WTC11 (cell line): ENCODE results near the gene NDUFAF4. TPM values are rescaled to one million over a fixed set of nuclear protein-coding genes. Genes with fewer than 3 reads are reported as not detected.

Experiments used
- ATAC-seq: fragments of 200-7000 bp; cut with Tn5 transposase; 2 replicates; pipeline ENCODE4 v1.10.0; 2021; ENCODE audit warnings: mild to moderate bottlenecking, moderate library complexity
- CTCF ChIA-PET: fragments of 300-600 bp; sonication (Branson Sonifier 250); formaldehyde crosslinking; loops from one replicate; lab custom pipeline; 2021; ENCODE audit warnings: antibody characterized with exemption; lab: Charles Lee
- POLR2A ChIA-PET: fragments of 350-600 bp; sonication (Branson Sonifier 250); formaldehyde crosslinking; loops from one replicate; lab custom pipeline; 2021; ENCODE audit warnings: antibody characterized with exemption; lab: Charles Lee
- DNase-seq: peaks from one replicate; pipeline ENCODE4 v3.0.0; 2021; ENCODE audit warnings: low spot score
- H3K27ac Mint-ChIP-seq: 2 replicates; pipeline ENCODE4 v1.8.0; 2021; ENCODE audit warnings: mixed read lengths
- H3K27me3 Mint-ChIP-seq: 2 replicates; pipeline ENCODE4 v1.8.0; 2021; ENCODE audit warnings: low read depth, mild to moderate bottlenecking, moderate library complexity, mixed read lengths
- H3K36me3 Mint-ChIP-seq: 2 replicates; pipeline ENCODE4 v1.8.0; 2021; ENCODE audit warnings: mixed read lengths
- H3K4me1 Mint-ChIP-seq: 2 replicates; pipeline ENCODE4 v1.8.0; 2022; ENCODE audit warnings: mixed read lengths
- H3K4me3 Mint-ChIP-seq: 2 replicates; pipeline ENCODE4 v1.8.0; 2021; ENCODE audit warnings: mild to moderate bottlenecking, moderate library complexity, mixed read lengths
- H3K9me3 Mint-ChIP-seq: 2 replicates; pipeline ENCODE4 v1.8.0; 2021; ENCODE audit warnings: mixed read lengths
- CREB1 ChIP-seq: sonication (generic); formaldehyde crosslinking; IDR thresholded peaks from 2 replicates; pipeline ENCODE4 v1.8.0; 2023; ENCODE audit warnings: mild to moderate bottlenecking, missing genetic modification reagents
- CREM ChIP-seq: sonication (generic); formaldehyde crosslinking; IDR thresholded peaks from 2 replicates; pipeline ENCODE4 v1.8.1; 2022; ENCODE audit warnings: mild to moderate bottlenecking, missing genetic modification reagents, moderate library complexity
- ESRRA ChIP-seq: sonication (generic); formaldehyde crosslinking; IDR thresholded peaks from 2 replicates; pipeline ENCODE4 v1.8.1; 2022; ENCODE audit warnings: mild to moderate bottlenecking, missing genetic modification reagents, borderline replicate concordance
- FOXP1 ChIP-seq: sonication (generic); formaldehyde crosslinking; IDR thresholded peaks from 2 replicates; pipeline ENCODE4 v1.8.0; 2022; ENCODE audit warnings: missing genetic modification reagents, mild to moderate bottlenecking, moderate library complexity, borderline replicate concordance
- GABPB1 ChIP-seq: sonication (generic); formaldehyde crosslinking; IDR thresholded peaks from 2 replicates; pipeline ENCODE4 v1.8.1; 2023; ENCODE audit warnings: mild to moderate bottlenecking, missing genetic modification reagents
- IRF2 ChIP-seq: sonication (generic); formaldehyde crosslinking; IDR thresholded peaks from 2 replicates; pipeline ENCODE4 v1.8.0; 2022; ENCODE audit warnings: low read depth, missing genetic modification reagents, borderline replicate concordance
- KAT7 ChIP-seq: sonication (generic); formaldehyde crosslinking; IDR thresholded peaks from 2 replicates; pipeline ENCODE4 v1.8.1; 2023; ENCODE audit warnings: missing genetic modification reagents, mild to moderate bottlenecking, borderline replicate concordance
- MYBL2 ChIP-seq: sonication (generic); formaldehyde crosslinking; IDR thresholded peaks from 2 replicates; pipeline ENCODE4 v1.8.1; 2023; ENCODE audit warnings: mild to moderate bottlenecking, moderate library complexity, missing genetic modification reagents
- NR3C1 ChIP-seq: sonication (generic); formaldehyde crosslinking; conservative IDR thresholded peaks from 2 replicates; pipeline ENCODE4 v1.8.1; 2023; ENCODE audit warnings: low read depth, mild to moderate bottlenecking, missing genetic modification reagents
- OVOL2 ChIP-seq: fragments of 250-450 bp; sonication (Bioruptor Pico); IDR thresholded peaks from 2 replicates; pipeline ENCODE4 v1.9.0; 2021; ENCODE audit warnings: mild to moderate bottlenecking, borderline replicate concordance
- RORB ChIP-seq: fragments of 250-450 bp; sonication (Bioruptor Pico); IDR thresholded peaks from 2 replicates; pipeline ENCODE4 v1.9.0; 2021; ENCODE audit warnings: mild to moderate bottlenecking
- SMAD3 ChIP-seq: sonication (generic); formaldehyde crosslinking; IDR thresholded peaks from 2 replicates; pipeline ENCODE4 v1.8.0; 2022; ENCODE audit warnings: missing genetic modification reagents, mild to moderate bottlenecking, borderline replicate concordance
- SOX15 ChIP-seq: fragments of 250-450 bp; sonication (Bioruptor Pico); IDR thresholded peaks from 2 replicates; pipeline ENCODE4 v1.9.0; 2021; ENCODE audit warnings: mild to moderate bottlenecking
- TEAD1 ChIP-seq: sonication (generic); formaldehyde crosslinking; IDR thresholded peaks from 2 replicates; pipeline ENCODE4 v1.8.0; 2022; ENCODE audit warnings: mild to moderate bottlenecking, missing genetic modification reagents
- ZBTB21 ChIP-seq: sonication (generic); formaldehyde crosslinking; IDR thresholded peaks from 2 replicates; pipeline ENCODE4 v1.8.1; 2023; ENCODE audit warnings: mild to moderate bottlenecking, missing genetic modification reagents, borderline replicate concordance
- total RNA-seq: library from RNA; stranded (reverse); gene quantifications from 3 replicates; pipeline ENCODE4 v1.2.3, GENCODE V29; 2021
- TF ChIP-seq, protein P1 (sequence below): sonication (generic); formaldehyde crosslinking; IDR thresholded peaks from 2 replicates; pipeline ENCODE4 v1.8.0; 2022; ENCODE audit warnings: missing genetic modification reagents
- TF ChIP-seq, protein P2 (sequence below): sonication (generic); formaldehyde crosslinking; IDR thresholded peaks from 2 replicates; pipeline ENCODE4 v1.8.1; 2023; ENCODE audit warnings: mild to moderate bottlenecking, moderate library complexity, missing genetic modification reagents
- TF ChIP-seq, protein P3 (sequence below): fragments of 250-450 bp; sonication (Bioruptor Pico); IDR thresholded peaks from 2 replicates; pipeline ENCODE4 v1.9.0; 2021; ENCODE audit warnings: moderate library complexity, mild to moderate bottlenecking, inconsistent platforms, borderline replicate concordance
- TF ChIP-seq, protein P4 (sequence below): sonication (generic); formaldehyde crosslinking; IDR thresholded peaks from 2 replicates; pipeline ENCODE4 v1.8.1; 2023; ENCODE audit warnings: mild to moderate bottlenecking, missing genetic modification reagents
- TF ChIP-seq, protein P5 (sequence below): sonication (generic); formaldehyde crosslinking; IDR thresholded peaks from 2 replicates; pipeline ENCODE4 v1.8.1; 2022; ENCODE audit warnings: low read depth, missing genetic modification reagents, borderline replicate concordance
- TF ChIP-seq, protein P6 (sequence below): sonication (generic); formaldehyde crosslinking; IDR thresholded peaks from 2 replicates; pipeline ENCODE4 v1.8.0; 2022; ENCODE audit warnings: mild to moderate bottlenecking, missing genetic modification reagents

NDUFAF4 gene
- total RNA-seq, 1 experiment from 2014 or later, result 75.8 TPM

DNA sequence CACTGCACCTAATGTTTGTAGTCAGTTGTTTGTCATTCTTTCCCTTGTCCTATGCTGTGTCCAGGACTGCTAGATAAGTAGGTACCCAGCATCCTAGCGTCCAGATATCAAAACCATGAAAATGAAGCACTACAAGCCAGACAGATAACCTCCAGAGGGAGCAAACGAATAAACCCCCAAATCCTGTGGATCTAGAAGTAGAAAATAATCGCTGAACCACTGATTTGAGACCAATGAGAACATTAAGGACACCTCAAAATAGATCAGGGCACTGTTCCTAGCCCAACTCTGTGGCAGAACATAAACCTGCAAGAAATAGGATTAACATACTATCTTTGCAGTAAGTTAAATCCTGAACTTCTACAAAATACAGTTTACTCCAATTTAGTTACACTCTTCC, 25.7 kb upstream of the NDUFAF4 start:
- TF ChIP-seq, protein P1, sequence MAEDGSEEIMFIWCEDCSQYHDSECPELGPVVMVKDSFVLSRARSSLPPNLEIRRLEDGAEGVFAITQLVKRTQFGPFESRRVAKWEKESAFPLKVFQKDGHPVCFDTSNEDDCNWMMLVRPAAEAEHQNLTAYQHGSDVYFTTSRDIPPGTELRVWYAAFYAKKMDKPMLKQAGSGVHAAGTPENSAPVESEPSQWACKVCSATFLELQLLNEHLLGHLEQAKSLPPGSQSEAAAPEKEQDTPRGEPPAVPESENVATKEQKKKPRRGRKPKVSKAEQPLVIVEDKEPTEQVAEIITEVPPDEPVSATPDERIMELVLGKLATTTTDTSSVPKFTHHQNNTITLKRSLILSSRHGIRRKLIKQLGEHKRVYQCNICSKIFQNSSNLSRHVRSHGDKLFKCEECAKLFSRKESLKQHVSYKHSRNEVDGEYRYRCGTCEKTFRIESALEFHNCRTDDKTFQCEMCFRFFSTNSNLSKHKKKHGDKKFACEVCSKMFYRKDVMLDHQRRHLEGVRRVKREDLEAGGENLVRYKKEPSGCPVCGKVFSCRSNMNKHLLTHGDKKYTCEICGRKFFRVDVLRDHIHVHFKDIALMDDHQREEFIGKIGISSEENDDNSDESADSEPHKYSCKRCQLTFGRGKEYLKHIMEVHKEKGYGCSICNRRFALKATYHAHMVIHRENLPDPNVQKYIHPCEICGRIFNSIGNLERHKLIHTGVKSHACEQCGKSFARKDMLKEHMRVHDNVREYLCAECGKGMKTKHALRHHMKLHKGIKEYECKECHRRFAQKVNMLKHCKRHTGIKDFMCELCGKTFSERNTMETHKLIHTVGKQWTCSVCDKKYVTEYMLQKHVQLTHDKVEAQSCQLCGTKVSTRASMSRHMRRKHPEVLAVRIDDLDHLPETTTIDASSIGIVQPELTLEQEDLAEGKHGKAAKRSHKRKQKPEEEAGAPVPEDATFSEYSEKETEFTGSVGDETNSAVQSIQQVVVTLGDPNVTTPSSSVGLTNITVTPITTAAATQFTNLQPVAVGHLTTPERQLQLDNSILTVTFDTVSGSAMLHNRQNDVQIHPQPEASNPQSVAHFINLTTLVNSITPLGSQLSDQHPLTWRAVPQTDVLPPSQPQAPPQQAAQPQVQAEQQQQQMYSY (CRISPR knock-in tag), result no peak
- TF ChIP-seq GABPB1 (CRISPR knock-in tag), result no peak
- no peak for TF ChIP-seq SMAD3 (CRISPR knock-in tag)
- no peak for TF ChIP-seq MYBL2 (CRISPR knock-in tag)
- TF ChIP-seq TEAD1 (CRISPR knock-in tag), result no peak
- TF ChIP-seq, protein P2, sequence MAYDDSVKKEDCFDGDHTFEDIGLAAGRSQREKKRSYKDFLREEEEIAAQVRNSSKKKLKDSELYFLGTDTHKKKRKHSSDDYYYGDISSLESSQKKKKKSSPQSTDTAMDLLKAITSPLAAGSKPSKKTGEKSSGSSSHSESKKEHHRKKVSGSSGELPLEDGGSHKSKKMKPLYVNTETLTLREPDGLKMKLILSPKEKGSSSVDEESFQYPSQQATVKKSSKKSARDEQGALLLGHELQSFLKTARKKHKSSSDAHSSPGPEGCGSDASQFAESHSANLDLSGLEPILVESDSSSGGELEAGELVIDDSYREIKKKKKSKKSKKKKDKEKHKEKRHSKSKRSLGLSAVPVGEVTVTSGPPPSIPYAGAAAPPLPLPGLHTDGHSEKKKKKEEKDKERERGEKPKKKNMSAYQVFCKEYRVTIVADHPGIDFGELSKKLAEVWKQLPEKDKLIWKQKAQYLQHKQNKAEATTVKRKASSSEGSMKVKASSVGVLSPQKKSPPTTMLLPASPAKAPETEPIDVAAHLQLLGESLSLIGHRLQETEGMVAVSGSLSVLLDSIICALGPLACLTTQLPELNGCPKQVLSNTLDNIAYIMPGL (CRISPR knock-in tag), result no peak
- no peak for TF ChIP-seq IRF2 (CRISPR knock-in tag)
- no peak for TF ChIP-seq RORB (CRISPR knock-in tag)
- TF ChIP-seq, protein P3, sequence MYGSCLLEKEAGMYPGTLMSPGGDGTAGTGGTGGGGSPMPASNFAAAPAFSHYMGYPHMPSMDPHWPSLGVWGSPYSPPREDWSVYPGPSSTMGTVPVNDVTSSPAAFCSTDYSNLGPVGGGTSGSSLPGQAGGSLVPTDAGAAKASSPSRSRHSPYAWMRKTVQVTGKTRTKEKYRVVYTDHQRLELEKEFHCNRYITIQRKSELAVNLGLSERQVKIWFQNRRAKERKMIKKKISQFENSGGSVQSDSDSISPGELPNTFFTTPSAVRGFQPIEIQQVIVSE (CRISPR knock-in tag), result no peak
- no peak for TF ChIP-seq ESRRA (CRISPR knock-in tag)
- no peak for TF ChIP-seq OVOL2
- TF ChIP-seq SOX15 (CRISPR knock-in tag), result no peak
- TF ChIP-seq CREM (CRISPR knock-in tag), result no peak
- TF ChIP-seq NR3C1, result no peak
- TF ChIP-seq, all 79 proteins: peak for 0
- Mint-ChIP-seq H3K4me1 (peaks cover 11% of the 10 kb centered on the region), H3K36me3 (no peaks in the 10 kb centered on the region), H3K27ac (no peak overlapping the region), H3K4me3 (peak overlapping the region; percentile 84), H3K27me3 (peaks cover 17% of the 10 kb centered on the region), H3K9me3 (no peaks in the 10 kb centered on the region)
- CTCF ChIA-PET, result no interaction called here
- POLR2A ChIA-PET, result no interaction called here
- DNase-seq (no peak), ATAC-seq (no peak)

DNA sequence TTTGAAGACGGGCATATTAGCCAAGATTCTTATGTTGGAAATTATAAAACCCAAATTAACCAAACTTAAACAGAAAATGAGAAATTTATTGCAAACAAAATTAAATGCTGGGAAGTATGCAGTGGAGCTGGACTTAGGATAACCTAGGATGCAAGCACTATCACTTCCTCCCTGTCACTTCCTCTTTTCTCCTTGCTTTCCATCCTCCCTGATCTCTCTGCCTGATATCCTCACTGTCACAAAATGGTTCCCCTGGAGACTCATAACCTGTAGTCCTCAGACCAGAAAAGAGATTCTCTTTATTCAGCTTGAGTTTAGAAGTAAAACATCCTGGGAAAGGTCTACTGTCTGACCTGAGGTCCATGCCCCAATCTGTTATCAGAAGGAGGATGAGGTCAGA, 19.4 kb upstream of the NDUFAF4 start:
- H3K27me3 Mint-ChIP-seq, result no peaks in the 10 kb centered on the region; the same call in none of the 2 replicates
- ChIA-PET CTCF (no interaction called here), POLR2A (no interaction called here)
- no peaks in the 10 kb centered on the region for H3K36me3 Mint-ChIP-seq
- DNase-seq (no peak), ATAC-seq (no peak)
- no peak overlapping the region for H3K4me3 Mint-ChIP-seq
- H3K27ac Mint-ChIP-seq, result no peak overlapping the region
- H3K9me3 Mint-ChIP-seq, result peaks cover 8% of the 10 kb centered on the region
- H3K4me1 Mint-ChIP-seq, result peaks cover 3% of the 10 kb centered on the region
- no peak for TF ChIP-seq KAT7 (CRISPR knock-in tag)
- TF ChIP-seq, protein P4, sequence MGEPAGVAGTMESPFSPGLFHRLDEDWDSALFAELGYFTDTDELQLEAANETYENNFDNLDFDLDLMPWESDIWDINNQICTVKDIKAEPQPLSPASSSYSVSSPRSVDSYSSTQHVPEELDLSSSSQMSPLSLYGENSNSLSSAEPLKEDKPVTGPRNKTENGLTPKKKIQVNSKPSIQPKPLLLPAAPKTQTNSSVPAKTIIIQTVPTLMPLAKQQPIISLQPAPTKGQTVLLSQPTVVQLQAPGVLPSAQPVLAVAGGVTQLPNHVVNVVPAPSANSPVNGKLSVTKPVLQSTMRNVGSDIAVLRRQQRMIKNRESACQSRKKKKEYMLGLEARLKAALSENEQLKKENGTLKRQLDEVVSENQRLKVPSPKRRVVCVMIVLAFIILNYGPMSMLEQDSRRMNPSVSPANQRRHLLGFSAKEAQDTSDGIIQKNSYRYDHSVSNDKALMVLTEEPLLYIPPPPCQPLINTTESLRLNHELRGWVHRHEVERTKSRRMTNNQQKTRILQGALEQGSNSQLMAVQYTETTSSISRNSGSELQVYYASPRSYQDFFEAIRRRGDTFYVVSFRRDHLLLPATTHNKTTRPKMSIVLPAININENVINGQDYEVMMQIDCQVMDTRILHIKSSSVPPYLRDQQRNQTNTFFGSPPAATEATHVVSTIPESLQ (CRISPR knock-in tag), result no peak
- TF ChIP-seq, protein P2 (CRISPR knock-in tag), result no peak
- no peak for TF ChIP-seq FOXP1 (CRISPR knock-in tag)
- TF ChIP-seq ZBTB21 (CRISPR knock-in tag), result no peak
- TF ChIP-seq, protein P5, sequence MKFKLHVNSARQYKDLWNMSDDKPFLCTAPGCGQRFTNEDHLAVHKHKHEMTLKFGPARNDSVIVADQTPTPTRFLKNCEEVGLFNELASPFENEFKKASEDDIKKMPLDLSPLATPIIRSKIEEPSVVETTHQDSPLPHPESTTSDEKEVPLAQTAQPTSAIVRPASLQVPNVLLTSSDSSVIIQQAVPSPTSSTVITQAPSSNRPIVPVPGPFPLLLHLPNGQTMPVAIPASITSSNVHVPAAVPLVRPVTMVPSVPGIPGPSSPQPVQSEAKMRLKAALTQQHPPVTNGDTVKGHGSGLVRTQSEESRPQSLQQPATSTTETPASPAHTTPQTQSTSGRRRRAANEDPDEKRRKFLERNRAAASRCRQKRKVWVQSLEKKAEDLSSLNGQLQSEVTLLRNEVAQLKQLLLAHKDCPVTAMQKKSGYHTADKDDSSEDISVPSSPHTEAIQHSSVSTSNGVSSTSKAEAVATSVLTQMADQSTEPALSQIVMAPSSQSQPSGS (CRISPR knock-in tag), result no peak
- TF ChIP-seq CREB1 (CRISPR knock-in tag), result no peak
- TF ChIP-seq, protein P6, sequence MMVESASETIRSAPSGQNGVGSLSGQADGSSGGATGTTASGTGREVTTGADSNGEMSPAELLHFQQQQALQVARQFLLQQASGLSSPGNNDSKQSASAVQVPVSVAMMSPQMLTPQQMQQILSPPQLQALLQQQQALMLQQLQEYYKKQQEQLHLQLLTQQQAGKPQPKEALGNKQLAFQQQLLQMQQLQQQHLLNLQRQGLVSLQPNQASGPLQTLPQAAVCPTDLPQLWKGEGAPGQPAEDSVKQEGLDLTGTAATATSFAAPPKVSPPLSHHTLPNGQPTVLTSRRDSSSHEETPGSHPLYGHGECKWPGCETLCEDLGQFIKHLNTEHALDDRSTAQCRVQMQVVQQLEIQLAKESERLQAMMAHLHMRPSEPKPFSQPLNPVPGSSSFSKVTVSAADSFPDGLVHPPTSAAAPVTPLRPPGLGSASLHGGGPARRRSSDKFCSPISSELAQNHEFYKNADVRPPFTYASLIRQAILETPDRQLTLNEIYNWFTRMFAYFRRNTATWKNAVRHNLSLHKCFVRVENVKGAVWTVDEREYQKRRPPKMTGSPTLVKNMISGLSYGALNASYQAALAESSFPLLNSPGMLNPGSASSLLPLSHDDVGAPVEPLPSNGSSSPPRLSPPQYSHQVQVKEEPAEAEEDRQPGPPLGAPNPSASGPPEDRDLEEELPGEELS (CRISPR knock-in tag), result no peak
